Right atrium auricular region (tissue), 2 donors: ENCODE measurements around the gene LRRC32. TPM values are rescaled to one million over a fixed set of nuclear protein-coding genes. Genes with fewer than 3 reads are reported as not detected.
"Not testable (repeated sequence)": the region's sequence is repeated elsewhere in the genome, so short reads cannot be mapped to it uniquely, and the experiment has no call there.

Source experiments
- DNase-seq: peaks from one replicate; pipeline ENCODE4 v3.0.0-alpha.2; 2019; ENCODE audit warnings: low spot score
- H3K27ac ChIP-seq, 2 donors: fragments of 200-600 bp; sonication (generic); 1 replicate in 1 of 2; 2 replicates in 1 of 2; pipeline ENCODE4 v1.5.1; 2016 to 2019
- H3K27me3 ChIP-seq, 2 donors: fragments of 200-600 bp; sonication (generic); one replicate each; pipeline versions ENCODE4 v1.5.1 to v1.6.0; 2017 to 2019
- H3K36me3 ChIP-seq: fragments of 200-600 bp; sonication (generic); one replicate; pipeline ENCODE4 v1.5.1; 2016
- H3K4me1 ChIP-seq, 2 donors: fragments of 200-600 bp; sonication (generic); one replicate each; pipeline versions ENCODE4 v1.5.1 to v1.6.0; 2017 to 2019
- H3K4me3 ChIP-seq, 2 donors: fragments of 200-600 bp; sonication (generic); 1 replicate in 1 of 2; 2 replicates in 1 of 2; pipeline ENCODE4 v1.5.1; 2017 to 2019; ENCODE audit warnings: mild to moderate bottlenecking in 1 of 2, moderate library complexity in 1 of 2
- H3K9me3 ChIP-seq, 2 donors: fragments of 200-600 bp; sonication (generic); one replicate each; pipeline ENCODE4 v1.5.1; 2019
- total RNA-seq, 2 donors: library from RNA; depleted of rRNA; stranded (reverse); fragments of >200 nt; gene quantifications; one replicate each; pipeline ENCODE4 v1.1.0, GENCODE V29; 2016
- TF ChIP-seq, protein P1 (sequence below), 2 donors: fragments of 200-600 bp; sonication (generic); IDR thresholded peaks; one replicate each; pipeline ENCODE4 v1.5.1; 2019; ENCODE audit warnings: antibody characterized with exemption in 2 of 2

LRRC32 gene
- total RNA-seq, 2 donors from 2014 or later = 37.9 to 56.0 TPM

DNA sequence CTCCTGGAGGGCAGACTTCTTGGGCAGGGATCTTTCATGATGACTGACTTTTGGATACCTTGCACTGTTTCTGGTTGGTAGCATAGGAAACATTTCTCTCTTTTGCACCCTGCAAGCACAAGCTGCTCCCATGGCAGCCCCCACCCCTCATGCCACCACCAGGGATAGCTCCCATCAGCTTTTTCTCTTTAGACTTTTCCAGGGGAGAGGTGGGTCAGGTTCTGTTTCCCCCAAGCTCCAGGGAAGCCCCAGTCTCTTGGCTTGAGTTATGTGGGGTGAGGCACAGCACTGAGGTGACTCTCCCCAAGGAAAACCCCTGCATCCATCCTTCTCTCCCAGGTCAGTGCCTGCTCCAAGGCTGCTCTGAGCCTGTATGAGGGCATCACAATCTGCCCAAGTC, 22.5 kb downstream of the LRRC32 start:
- H3K36me3 ChIP-seq = no peaks in the 10 kb centered on the region
- no peak overlapping the region for H3K27ac ChIP-seq
- H3K9me3 ChIP-seq = peaks cover 0 to 12% of the 10 kb centered on the region in 2 donors
- no peaks in the 10 kb centered on the region for H3K27me3 ChIP-seq
- TF ChIP-seq, protein P1, sequence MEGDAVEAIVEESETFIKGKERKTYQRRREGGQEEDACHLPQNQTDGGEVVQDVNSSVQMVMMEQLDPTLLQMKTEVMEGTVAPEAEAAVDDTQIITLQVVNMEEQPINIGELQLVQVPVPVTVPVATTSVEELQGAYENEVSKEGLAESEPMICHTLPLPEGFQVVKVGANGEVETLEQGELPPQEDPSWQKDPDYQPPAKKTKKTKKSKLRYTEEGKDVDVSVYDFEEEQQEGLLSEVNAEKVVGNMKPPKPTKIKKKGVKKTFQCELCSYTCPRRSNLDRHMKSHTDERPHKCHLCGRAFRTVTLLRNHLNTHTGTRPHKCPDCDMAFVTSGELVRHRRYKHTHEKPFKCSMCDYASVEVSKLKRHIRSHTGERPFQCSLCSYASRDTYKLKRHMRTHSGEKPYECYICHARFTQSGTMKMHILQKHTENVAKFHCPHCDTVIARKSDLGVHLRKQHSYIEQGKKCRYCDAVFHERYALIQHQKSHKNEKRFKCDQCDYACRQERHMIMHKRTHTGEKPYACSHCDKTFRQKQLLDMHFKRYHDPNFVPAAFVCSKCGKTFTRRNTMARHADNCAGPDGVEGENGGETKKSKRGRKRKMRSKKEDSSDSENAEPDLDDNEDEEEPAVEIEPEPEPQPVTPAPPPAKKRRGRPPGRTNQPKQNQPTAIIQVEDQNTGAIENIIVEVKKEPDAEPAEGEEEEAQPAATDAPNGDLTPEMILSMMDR (IDR thresholded peaks at IDR 0.05) = no peak
- peaks cover 0 to 22% of the 10 kb centered on the region in 2 donors for H3K4me1 ChIP-seq
- no peak overlapping the region for H3K4me3 ChIP-seq
- no peak for DNase-seq

GRCh38 chr11:76646882-76647534, 23.5 kb downstream of the LRRC32 start:
- Histone ChIP-seq H3K4me3 (no peak overlapping the region), H3K27ac (no peak overlapping the region), H3K36me3 (no peaks in the 10 kb centered on the region), H3K4me1 (peaks cover 0 to 20% of the 10 kb centered on the region in 2 donors), H3K9me3 (peaks cover 0 to 12% of the 10 kb centered on the region in 2 donors), H3K27me3 (no peaks in the 10 kb centered on the region)
- DNase-seq = no peak
- TF ChIP-seq, protein P1 (IDR thresholded peaks at IDR 0.05) = no peak

DNA sequence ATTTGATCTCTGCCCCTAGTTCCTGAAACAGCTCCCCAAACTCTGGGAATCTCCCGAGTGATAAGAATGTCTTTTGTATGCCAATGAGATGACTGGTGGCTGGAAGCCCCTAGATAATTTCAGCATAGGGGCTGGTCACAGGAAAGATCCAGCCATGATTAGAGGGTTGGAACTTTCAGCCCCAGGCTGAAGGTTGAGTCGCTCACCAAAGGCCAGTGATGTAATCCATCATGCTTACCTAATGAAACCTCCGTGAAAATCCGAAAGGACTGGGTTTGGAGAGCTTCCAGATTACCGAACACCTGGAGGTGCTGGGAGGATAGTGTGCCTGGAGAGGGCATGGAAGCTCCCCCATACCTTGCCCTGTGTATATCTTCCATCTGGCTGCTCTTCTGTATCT, 26.0 kb downstream of the LRRC32 start:
- Histone ChIP-seq H3K4me3 (no peak overlapping the region), H3K27ac (no peak overlapping the region), H3K9me3 (peaks cover 0 to 12% of the 10 kb centered on the region in 2 donors), H3K4me1 (peaks cover 0 to 10% of the 10 kb centered on the region in 2 donors), H3K36me3 (no peaks in the 10 kb centered on the region), H3K27me3 (no peaks in the 10 kb centered on the region)
- TF ChIP-seq, protein P1 (IDR thresholded peaks at IDR 0.05) = no peak
- no peak for DNase-seq

DNA sequence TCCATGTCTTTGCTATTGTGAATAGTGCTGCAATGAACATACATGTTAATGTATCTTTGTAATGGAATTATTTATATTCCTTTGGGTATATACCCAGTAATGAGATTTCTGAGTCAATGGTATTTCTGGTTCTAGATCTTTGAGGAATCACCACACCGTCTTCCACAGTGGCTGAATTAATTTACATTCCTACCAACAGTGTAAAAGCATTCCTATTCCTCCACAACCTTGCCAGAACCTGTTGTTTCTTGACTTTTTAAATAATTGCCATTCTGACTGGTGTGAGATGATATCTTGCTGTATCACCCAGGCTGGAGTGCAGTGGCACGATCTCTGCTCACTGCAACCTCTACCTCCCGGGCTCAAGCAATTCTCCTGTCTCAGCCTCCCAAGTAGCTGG, 26.8 kb downstream of the LRRC32 start:
- not testable (repeated sequence) for H3K27ac ChIP-seq, H3K36me3 ChIP-seq, H3K4me1 ChIP-seq, H3K27me3 ChIP-seq, H3K4me3 ChIP-seq
- DNase-seq = peak; percentile 16
- H3K9me3 ChIP-seq = peaks cover 0 to 12% of the 10 kb centered on the region in 2 donors

DNA sequence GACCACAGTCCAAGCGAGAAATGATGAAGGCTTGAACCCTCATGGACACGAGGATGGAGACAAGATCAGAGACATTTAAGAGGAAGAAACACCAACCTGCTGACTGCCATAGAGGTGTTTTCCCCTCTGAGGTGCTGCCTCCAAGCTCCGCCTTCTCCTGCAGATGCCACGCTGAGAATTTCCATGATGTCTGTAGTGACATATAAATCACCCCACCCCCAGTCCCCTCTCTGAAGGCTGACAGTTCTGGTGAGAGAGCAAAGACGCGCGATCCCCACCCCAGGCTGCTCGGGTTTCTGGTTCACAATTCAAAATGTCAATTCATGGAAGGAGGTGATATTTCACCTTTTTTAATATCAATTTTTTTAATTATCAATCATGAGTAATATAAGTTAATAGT, 28.2 kb downstream of the LRRC32 start:
- H3K4me1 ChIP-seq = peaks cover 0 to 13% of the 10 kb centered on the region in 2 donors
- H3K4me3 ChIP-seq = no peak overlapping the region
- H3K36me3 ChIP-seq = no peaks in the 10 kb centered on the region
- TF ChIP-seq, protein P1 (IDR thresholded peaks at IDR 0.05) = no peak
- H3K27ac ChIP-seq = no peak overlapping the region
- peaks cover 0 to 9% of the 10 kb centered on the region in 2 donors for H3K9me3 ChIP-seq
- no peaks in the 10 kb centered on the region for H3K27me3 ChIP-seq
- peak; percentile 38 for DNase-seq

DNA sequence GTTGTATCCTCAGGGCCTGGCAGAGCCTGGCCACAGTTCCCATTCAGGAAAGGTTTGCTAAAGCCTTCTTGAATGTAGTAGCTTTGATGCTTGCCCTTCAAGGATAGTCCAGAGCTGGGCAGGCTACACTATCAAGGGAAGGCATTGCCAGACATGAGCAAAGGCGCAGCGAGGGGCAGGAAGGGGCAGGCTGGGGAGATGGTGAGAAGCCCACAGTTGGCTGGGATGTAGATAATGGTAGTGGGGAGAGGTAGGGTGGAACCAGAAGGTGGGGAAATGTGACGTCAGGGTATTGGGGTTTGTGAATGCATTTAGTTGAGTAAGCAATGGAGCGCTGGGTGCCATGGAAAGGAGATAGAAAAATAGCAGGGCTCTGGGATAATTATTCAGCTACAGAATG, 28.6 kb downstream of the LRRC32 start:
- H3K9me3 ChIP-seq = peaks cover 0 to 5% of the 10 kb centered on the region in 2 donors
- no peaks in the 10 kb centered on the region for H3K27me3 ChIP-seq
- peak; percentile 13 for DNase-seq
- H3K4me3 ChIP-seq = no peak overlapping the region
- H3K36me3 ChIP-seq = no peaks in the 10 kb centered on the region
- peaks cover 0 to 17% of the 10 kb centered on the region in 2 donors for H3K4me1 ChIP-seq
- TF ChIP-seq, protein P1 (IDR thresholded peaks at IDR 0.05) = no peak
- no peak overlapping the region for H3K27ac ChIP-seq
